Fibroblast of mammary gland (primary cell): ENCODE data around the gene SLC17A3.

Source experiments
- DNase-seq: peaks from one replicate; pipeline ENCODE4 v3.0.0-alpha.2; 2010; ENCODE audit warnings: low read depth
- H3K4me3 ChIP-seq: 2 replicates; pipeline ENCODE4 v1.5.1; 2011; ENCODE audit warnings: low read depth, mild to moderate bottlenecking, low read length, moderate library complexity; ENCODE audit not compliant: control insufficient read depth
- TF ChIP-seq, protein P1 (sequence below): conservative IDR thresholded peaks from 2 replicates; pipeline ENCODE4 v1.5.1; 2011; ENCODE audit warnings: low read depth, low read length, inconsistent platforms; ENCODE audit not compliant: control insufficient read depth, insufficient read depth

SLC17A3 gene

DNA sequence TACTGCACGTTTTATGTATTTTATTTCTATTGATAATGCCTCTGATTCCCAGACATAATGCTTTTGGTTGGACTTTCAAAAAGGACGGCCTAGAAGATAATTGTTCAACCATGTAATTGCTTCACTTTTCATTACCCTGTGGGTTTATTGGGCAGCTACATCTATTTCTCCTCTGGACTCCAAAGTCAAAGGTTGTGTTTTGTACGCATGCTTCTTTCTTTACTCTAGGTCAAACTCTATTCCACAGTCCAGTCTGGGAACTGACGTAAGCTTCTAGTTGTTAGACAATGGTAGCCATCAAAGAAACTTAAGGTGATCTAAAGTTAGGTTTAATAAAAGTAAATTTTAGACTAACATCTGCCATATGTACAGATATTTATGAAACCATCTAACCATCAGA lies 6.6 kb upstream of the SLC17A3 start:
- DNase-seq: no peak
- TF ChIP-seq, protein P1, sequence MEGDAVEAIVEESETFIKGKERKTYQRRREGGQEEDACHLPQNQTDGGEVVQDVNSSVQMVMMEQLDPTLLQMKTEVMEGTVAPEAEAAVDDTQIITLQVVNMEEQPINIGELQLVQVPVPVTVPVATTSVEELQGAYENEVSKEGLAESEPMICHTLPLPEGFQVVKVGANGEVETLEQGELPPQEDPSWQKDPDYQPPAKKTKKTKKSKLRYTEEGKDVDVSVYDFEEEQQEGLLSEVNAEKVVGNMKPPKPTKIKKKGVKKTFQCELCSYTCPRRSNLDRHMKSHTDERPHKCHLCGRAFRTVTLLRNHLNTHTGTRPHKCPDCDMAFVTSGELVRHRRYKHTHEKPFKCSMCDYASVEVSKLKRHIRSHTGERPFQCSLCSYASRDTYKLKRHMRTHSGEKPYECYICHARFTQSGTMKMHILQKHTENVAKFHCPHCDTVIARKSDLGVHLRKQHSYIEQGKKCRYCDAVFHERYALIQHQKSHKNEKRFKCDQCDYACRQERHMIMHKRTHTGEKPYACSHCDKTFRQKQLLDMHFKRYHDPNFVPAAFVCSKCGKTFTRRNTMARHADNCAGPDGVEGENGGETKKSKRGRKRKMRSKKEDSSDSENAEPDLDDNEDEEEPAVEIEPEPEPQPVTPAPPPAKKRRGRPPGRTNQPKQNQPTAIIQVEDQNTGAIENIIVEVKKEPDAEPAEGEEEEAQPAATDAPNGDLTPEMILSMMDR: no peak
- no peak overlapping the region for H3K4me3 ChIP-seq

DNA sequence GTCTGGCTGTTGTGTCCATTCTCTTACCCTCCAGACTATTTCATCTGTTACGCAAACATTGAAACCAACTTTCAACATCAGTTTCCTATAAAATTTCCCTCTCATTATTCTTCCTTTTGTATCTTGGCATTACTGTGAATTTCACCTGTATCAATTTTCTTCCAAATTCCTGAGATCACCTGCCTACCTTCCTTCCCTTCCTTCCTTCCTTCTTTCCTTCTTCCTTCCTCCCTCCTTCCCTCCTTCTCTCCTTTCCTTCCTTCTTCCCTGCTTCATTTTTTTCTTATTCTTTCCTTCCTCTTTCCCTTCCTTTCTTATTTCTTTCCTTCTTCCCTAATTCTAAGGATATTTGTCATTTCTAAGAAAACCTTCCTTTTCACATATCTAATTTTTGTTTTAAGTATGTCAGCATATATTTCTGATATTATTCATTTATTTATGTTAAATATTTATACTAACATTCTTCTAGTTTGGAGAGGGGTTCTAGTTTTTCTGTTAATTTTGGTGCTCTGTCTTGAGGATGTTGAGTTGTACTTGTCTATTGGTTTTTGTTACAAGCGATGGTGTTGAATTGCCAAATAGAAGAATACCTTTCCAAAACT lies 4.8 kb upstream of the SLC17A3 start:
- no peak for DNase-seq
- no peak overlapping the region for H3K4me3 ChIP-seq
- TF ChIP-seq, protein P1: no peak

DNA sequence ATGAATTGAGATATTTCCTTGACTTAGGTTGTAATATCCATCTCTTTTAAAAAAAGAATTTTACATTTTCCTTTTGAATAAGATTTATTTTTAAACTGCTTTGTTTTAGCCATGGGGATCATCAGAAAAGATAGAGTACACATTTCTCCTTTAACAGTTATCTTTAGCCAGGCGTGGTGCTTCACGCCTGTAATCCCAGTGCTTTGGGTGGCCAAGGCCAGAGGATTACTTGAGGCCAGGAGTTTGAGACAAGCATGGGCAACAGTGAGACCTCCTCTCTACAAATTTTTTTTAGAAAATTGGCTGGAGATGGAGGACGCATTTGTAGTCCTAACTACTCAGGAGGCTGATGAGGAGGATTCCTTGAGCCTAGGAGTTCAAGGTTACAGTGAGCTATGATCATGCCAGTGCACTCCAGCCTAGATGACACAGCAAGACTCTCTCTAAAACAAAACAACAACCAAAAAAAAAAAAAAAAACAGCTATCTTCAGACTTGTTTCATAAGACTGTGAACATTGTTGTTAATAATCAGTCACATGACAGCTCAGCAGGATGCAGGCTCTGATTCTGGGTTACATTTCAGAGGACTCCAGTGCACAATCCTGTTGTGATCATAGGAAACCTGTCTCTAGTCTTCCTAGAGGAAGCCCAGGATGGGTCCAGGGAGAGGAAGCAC lies 2.0 kb upstream of the SLC17A3 start:
- no peak overlapping the region for H3K4me3 ChIP-seq
- TF ChIP-seq, protein P1: no peak
- DNase-seq: peak; percentile 12

DNA sequence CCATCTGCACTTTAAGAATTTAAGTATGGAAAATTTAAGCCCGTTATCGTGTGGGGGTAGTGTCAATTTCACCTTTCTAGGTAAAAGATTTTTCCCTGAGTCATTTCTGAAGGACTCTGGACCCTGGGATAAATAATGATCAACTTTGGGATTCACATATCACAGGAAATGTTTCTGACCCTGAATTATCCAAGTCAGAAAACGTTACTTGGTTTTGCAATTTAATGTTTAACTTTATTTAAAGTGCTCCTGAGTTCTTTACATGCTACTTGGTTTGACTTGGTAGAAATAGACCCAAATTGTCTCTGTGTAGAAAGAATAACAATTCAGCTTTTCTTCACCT lies 1.5 kb upstream of the SLC17A3 start:
- TF ChIP-seq, protein P1: no peak
- no peak overlapping the region for H3K4me3 ChIP-seq
- no peak for DNase-seq

DNA sequence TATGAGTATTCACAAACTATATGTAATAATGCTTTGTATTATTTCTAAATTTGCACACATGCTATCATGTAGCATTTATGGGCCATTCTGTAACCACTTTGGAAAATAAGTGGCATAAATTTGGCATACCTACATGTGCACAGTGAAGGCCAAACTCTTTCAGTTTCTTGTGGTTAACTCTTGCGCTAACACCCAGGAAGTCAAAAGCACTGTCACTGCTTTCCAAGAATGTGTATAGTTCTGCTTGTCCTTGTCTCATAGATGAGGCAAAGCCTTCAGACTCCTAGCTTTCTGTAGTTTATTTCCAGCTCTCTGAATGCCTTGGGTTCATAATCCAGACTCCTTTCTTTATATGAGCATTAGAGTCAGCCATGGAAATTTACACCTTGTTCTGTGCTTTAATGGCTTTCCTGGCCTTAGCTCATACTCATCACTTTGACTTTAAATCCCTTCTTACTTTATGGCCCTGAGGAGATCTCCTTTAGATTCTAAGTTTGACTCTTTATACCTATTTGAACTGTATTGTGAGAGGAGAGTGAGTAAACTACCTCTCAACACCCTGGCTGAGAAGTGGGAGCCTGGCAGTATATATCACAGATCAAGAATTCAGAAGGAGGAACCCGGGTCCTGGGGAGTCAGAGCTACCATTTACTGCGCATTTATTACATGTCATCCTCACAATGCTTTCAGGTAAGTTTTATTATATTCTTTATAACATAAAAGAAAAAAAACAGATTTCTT lies 949 bp upstream of the SLC17A3 start:
- TF ChIP-seq, protein P1: no peak
- DNase-seq: no peak
- no peak overlapping the region for H3K4me3 ChIP-seq

DNA sequence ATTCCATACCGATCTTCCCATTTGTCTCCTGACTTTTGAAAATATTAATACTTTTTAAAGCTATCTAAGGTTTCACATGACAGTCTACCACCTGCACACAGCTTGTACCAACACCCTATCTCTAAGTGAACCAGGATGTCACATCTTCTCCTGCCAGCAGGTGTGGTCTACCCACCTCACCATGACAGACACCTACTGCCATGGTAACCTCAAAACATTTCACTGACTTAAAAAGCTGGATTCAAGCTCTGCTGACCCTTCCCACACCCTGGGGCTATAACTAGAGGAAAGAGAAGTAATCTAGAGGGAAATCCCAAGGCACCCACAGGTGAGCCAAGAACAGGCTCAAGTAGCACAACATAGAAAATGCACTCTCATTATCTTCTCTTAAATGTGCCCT lies 1.2 kb downstream of the SLC17A3 start:
- no peak overlapping the region for H3K4me3 ChIP-seq
- TF ChIP-seq, protein P1: no peak
- no peak for DNase-seq
